Omental fat pad (tissue), 4 donors: ENCODE data around the gene RBFOX1. TPM values are rescaled to one million over a fixed set of nuclear protein-coding genes. Genes with fewer than 3 reads are reported as not detected.

Source experiments
- ATAC-seq: fragments of 150-250 bp; one replicate; pipeline ENCODE4 v1.9.1; 2016; ENCODE audit warnings: mild to moderate bottlenecking, moderate library complexity; ENCODE audit not compliant: low FRiP score
- DNase-seq: peaks from one replicate; pipeline ENCODE4 v3.0.0-alpha.2; 2019; ENCODE audit warnings: low spot score
- total RNA-seq, 4 donors: library from RNA; depleted of rRNA; stranded (reverse); fragments of >200 nt; gene quantifications; one replicate each; pipeline ENCODE4 v1.1.0, GENCODE V29; 2016
- TF ChIP-seq, protein P1 (sequence below), 3 donors: fragments of 450-650 bp; IDR thresholded peaks; one replicate each; pipeline ENCODE4 v1.5.1; 2016 to 2017; ENCODE audit warnings: antibody characterized with exemption in 3 of 3, mild to moderate bottlenecking in 3 of 3, moderate library complexity in 2 of 3

The RBFOX1 gene
- total RNA-seq, 4 donors from 2014 or later = 0.24 to 2.9 (median 1.1) TPM; not detected in 1

DNA sequence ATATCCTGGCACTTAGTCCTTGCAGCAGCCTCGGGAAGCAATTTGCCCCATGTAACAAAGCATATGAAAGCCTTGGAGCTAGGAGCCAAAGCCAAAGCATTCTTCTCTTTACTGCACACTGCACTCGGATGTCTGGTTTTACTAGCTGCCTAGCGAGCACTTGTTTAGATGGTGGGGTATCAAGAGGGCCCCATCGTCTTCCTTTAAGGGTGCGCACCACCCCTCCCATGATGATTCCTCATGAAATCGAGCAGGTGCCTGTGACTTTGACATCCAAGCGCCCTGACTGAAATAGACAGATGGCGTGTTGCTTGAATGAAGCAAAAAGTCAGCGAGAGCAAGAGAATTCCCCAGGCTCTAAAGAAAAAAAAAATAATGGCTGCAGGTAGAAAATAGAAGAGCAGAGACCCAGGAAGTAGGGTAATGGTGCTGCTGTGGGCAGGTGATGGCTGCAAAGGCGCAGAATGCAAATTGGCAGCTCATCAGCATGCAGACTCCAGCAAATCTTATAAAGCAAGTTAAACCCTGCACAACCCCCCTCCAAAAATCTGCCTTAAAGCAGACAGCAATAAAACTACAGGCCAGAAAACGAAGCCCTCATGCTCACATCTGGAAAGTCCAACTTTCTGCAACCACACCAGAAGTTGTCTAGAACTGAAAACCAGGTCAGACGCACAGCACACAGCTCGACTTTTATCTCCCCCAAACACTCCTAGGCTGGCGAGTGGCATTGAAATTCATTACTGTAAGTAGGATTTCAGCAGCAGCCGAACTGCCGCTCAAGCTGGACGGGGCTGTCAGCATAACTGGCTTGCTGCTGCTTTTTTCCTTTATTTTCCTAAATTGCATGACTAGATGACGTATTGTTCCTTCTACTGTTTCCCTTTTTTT, 384.3 kb downstream of the RBFOX1 start:
- TF ChIP-seq, protein P1, sequence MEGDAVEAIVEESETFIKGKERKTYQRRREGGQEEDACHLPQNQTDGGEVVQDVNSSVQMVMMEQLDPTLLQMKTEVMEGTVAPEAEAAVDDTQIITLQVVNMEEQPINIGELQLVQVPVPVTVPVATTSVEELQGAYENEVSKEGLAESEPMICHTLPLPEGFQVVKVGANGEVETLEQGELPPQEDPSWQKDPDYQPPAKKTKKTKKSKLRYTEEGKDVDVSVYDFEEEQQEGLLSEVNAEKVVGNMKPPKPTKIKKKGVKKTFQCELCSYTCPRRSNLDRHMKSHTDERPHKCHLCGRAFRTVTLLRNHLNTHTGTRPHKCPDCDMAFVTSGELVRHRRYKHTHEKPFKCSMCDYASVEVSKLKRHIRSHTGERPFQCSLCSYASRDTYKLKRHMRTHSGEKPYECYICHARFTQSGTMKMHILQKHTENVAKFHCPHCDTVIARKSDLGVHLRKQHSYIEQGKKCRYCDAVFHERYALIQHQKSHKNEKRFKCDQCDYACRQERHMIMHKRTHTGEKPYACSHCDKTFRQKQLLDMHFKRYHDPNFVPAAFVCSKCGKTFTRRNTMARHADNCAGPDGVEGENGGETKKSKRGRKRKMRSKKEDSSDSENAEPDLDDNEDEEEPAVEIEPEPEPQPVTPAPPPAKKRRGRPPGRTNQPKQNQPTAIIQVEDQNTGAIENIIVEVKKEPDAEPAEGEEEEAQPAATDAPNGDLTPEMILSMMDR (IDR thresholded peaks at IDR 0.05) = no peak
- DNase-seq (no peak), ATAC-seq (no peak)

DNA sequence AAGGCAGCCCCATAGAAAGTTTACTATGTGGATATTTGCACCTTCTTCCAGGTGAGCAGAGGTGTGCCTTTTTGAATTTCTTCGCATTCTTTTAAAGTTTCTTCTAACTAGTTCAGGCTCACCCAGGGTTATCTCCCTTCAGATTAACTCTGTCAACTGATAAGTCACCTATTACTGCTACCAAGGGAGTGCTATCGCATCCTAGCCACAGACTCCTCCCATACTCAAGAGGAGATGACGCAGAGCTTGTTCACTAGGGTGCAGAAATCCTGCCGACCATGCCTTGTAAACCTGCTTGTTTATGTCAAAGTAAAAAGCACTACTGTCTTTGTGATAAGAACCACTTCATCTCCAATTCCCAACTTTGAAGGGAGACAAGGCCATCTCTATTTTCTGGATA, 390.1 kb downstream of the RBFOX1 start:
- no peak for DNase-seq
- ATAC-seq = no peak
- TF ChIP-seq, protein P1 (IDR thresholded peaks at IDR 0.05) = no peak

DNA sequence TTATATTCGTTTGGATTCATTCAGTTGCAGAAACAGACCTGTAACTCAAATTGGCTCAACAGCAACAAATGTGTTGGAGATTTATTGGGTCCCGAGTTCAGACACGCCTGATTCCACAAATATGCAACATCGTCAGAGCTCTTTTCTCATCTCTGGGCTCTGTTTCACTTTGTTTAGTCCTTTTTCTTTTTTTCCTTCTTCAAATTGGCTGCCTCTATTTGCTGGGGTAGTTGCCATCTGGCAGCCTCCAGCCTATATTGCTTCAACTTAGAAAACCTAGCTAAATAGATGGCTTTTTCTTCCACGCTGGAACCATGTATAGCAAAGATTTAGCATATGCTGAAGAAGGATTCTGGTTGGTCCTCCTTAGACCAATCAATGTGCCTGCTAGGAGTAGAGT, 398.5 kb downstream of the RBFOX1 start:
- ATAC-seq = no peak
- TF ChIP-seq, protein P1 (IDR thresholded peaks at IDR 0.05) = no peak
- DNase-seq = no peak

DNA sequence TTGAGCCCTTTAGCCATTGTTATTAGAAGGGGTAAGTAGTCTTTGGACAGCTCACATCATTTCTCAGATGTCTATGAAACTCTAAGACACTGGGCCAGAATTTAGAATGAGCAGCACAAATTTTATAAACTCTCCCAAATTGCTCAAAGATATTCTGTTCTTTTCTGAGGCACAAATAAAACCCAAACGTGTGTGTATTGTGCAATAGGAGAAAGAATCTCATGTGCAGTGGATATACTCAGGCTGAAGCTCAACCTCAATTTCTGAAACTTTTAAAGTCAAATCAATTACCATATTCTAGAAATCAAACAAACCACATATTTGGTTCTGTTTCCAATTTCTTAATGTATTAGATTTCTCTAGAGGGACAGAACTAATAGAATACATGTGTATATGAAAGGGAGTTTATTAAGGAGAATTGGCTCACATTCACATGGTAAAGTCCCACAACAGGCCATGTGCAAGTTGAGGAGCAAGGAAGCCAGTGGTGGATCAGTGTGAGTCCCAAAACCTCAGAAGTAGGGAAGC, 403.6 kb downstream of the RBFOX1 start:
- TF ChIP-seq, protein P1 (IDR thresholded peaks at IDR 0.05) = no peak
- ATAC-seq (no peak), DNase-seq (no peak)

DNA sequence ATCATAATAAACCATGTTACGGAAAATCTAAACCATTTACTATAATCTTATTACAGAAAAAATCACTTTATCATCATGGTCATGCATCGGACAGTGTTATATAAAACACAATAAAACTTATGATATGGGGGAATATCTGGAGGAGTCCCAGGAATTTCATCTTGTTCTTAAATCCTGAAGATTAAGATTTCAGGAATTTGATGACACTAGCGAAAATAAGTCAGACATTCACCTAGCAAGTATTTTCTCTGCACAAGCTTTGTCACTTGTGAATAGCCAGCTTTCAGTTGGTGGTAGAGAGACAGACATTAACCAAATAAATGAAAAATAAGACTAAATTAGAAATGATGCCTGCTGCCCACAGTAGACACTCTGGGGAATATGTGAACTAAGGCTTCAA, 410.0 kb downstream of the RBFOX1 start:
- TF ChIP-seq, protein P1 (IDR thresholded peaks at IDR 0.05) = no peak
- no peak for ATAC-seq
- DNase-seq = no peak

DNA sequence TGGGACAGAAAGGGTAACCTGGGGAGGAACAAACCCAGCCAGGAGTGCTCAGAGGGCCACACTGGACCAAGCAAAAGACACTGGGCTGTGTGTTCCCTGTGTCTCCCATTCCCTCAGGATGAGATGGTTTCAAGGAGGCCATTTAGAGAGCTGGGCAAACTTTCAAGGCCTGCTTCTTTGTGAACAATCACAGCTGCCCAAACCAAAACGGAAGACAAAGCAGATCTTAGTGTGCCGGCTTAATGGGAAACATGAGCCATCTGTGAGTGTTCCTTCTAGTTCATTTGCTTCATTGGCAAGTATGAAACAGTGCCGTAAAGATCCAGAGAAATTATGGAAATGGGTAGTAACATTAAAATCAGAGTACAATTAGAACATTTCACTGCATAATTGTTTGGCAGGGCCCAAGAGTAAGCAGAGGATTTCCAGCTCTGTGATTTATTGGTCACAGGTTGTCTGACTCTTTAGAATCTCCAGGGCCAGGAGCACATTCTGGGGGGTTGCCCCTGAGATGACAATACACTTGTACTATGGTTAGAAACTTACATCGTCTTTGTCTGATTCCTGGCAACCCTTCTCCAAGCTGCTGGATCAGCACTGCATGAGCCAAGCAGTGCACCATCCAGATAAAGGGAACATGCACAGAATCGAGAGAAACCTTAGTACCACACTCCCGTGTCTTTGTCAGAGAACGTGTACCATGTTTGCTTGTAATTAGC, 412.1 kb downstream of the RBFOX1 start:
- DNase-seq (no peak), ATAC-seq (no peak)
- TF ChIP-seq, protein P1 (IDR thresholded peaks at IDR 0.05) = no peak
